Stimulated activated naive CD8-positive, alpha-beta T cell treated with anti-CD3 and anti-CD28 coated beads, Interleukin-15, Interleukin-2, amounts not matched to agents 100 U/mL and 50 U/mL, for 24 hours (primary cell): ENCODE measurements around the gene PIEZO1.
A peak's percentile ranks its signal among the peaks of the same experiment; 100 is the strongest.
"Not testable (repeated sequence)": the region's sequence is repeated elsewhere in the genome, so short reads cannot be mapped to it uniquely, and the experiment has no call there.

Experiments
- ATAC-seq: fragments of 150-1000 bp; cut with Tn5 transposase; one replicate; pipeline ENCODE4 v1.10.0; 2021
- DNase-seq: peaks from one replicate; pipeline ENCODE4 v3.0.0; 2021

Gene PIEZO1

DNA sequence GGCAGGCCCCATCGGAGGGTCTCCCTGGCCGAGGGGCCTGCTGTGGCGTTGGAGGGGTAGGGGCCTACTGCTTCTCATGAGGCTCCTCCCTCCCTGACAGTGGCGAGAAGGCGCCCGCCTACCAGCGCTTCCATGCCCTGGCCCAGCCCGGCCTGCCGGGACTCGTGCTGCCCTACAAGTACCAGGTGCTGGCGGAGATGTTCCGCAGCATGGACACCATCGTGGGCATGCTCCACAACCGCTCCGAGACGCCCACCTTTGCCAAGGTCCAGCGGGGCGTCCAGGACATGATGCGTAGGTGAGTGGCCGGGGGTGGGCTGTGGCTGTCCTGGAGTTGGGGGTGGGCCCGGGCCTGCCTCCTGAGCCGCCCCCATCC, 20.3 kb upstream of the PIEZO1 start:
- no peak for ATAC-seq
- DNase-seq: no peak

DNA sequence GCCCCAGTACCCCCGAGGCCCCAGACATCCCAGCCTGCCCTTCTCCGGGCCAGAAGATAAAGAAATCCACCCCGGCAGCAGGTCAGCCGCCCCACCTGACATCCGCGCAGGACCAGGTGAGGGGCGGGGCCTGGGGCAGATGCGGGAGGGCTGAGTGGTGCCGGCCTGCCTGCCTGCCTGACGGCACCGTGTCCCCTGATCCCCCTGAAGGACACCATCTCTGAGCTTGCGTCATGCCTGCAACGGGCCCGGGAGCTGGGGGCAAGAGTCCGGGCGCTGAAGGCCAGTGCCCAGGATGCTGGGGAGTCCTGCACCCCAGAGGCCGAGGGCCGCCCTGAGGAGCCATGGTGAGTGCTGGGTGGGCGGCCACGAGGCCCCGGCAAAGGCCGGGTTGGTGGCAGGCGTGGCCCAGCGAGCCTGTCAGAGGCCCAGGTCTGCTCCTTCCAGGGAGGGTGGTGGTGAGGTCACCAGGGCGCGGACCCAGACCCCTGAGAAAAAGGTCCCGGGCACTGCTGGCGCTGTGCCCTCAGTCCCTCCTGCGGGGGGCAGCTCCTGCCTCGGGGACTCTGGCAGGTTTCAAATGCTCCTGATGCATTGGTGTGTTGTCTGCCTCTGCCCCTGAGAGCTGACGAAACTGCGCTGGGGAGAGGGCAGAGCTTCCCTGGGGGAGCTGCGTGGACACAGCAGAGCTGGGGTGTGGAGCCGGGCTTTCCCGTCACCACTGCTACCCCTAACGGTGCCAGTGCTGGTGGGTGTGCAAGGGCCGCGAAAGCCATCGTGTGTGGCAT, 19.7 kb upstream of the PIEZO1 start:
- peak; percentile 14 for ATAC-seq
- peak; percentile 60 for DNase-seq

GRCh38 chr16:88804173-88804551, 19.1 kb upstream of the PIEZO1 start:
- no peak for DNase-seq
- ATAC-seq: no peak

- DNase-seq (peak; percentile 90), ATAC-seq (peak; percentile 28)
Measured at GRCh38 chr16:88803264-88803987, 18.4 kb upstream of the PIEZO1 start, which contains the start of gene CDT1. CDT1 (plus strand) TSS chr16:88803789; CDS start chr16:88803832, 43 bp downstream.

- no peak for DNase-seq
- no peak for ATAC-seq
Measured at GRCh38 chr16:88800277-88800592, 15.2 kb upstream of the PIEZO1 start.

DNA sequence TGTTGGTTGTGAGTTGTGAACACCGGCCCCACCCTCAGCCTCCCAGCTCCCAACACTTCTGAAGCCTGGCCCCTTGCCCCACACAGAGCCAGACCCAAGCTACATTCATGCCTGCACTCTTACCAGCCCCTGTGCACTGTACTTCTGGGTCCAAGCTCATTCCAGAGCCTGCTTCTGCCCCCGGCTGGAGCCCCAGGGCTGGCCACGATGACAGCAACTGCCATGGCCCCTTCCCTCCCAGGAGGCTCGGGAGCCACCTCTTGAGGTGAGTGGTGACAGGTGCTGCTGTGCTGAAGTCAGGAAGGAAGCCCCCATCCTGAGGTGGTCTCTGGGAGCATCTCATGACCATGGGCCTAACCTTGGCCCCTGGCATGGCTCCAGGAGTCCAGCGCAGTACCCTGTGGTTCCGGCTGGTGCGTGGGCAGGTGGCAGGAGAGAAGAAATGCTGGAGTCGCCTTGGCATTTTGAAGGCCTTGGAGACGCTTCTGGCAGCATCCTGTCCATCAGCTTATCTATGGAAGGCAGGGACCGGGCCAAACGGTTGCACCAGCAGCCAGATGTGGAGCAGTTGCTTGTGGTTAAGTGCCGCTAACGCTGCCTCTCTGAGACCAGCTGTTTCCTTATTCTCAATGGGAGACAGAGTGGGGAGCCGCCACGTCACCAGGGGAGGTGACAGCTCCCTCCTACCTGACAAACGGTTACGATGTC, 14.7 kb upstream of the PIEZO1 start:
- DNase-seq (no peak), ATAC-seq (no peak)

GRCh38 chr16:88798772-88799455, 13.9 kb upstream of the PIEZO1 start:
- DNase-seq (no peak), ATAC-seq (no peak)

DNA sequence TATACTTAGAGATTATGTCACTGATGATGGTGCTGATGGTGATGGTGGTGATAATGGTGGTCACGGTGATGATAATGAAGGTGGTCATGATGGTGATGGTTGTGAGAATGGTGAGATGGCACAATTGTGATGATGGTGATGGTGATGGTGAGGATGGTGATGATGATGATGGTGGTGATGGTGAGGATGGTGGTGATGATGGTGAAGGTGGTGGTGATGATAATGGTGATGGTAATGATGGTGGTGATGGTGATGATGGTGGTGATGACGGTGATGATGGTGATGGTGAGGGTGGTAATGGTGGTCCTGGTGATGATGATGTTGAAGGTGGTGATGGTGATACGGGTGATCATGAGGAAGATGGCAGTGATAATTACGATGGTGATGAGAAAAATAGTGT, 13.1 kb upstream of the PIEZO1 start:
- ATAC-seq (no peak), DNase-seq (no peak)

GRCh38 chr16:88796278-88796677, 11.3 kb upstream of the PIEZO1 start:
- DNase-seq (no peak), ATAC-seq (no peak)

GRCh38 chr16:88793251-88793954, 8.4 kb upstream of the PIEZO1 start:
- ATAC-seq: no peak

GRCh38 chr16:88792668-88793250, 7.7 kb upstream of the PIEZO1 start:
- no peak for ATAC-seq
- no peak for DNase-seq

More at GRCh38 chr16:88793251-88793954, 8.4 kb upstream of the PIEZO1 start:
- no peak for DNase-seq

DNA sequence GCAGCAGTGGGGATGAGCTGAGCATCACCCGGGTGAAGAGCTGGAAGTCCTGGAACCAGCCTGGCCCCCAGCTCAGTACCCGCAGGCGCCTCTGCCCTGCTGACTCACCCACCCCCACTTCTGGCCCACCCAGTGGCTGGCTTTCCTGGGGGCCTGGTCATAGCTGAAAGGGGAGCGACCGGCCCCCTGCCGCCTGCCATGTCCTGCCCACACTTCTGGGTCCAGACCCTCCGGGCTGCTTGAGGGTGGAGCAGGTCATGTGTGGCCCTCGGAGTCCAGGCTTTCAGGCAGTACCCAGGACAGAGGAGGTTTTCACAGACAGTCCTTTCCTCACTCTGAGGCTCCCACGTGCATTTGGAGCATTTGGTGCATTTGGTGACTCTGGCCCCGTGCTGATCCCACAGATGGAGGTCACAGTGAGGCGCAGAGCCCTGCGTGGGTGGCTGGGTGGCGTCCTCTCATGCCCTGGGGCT, 7.1 kb upstream of the PIEZO1 start:
- peak; percentile 19 for ATAC-seq
- no peak for DNase-seq

- ATAC-seq (peak; percentile 77), DNase-seq (peak; percentile 74)
Measured at GRCh38 chr16:88790312-88791211, 5.5 kb upstream of the PIEZO1 start.

GRCh38 chr16:88789594-88789993, 4.6 kb upstream of the PIEZO1 start:
- DNase-seq: no peak
- no peak for ATAC-seq

DNA sequence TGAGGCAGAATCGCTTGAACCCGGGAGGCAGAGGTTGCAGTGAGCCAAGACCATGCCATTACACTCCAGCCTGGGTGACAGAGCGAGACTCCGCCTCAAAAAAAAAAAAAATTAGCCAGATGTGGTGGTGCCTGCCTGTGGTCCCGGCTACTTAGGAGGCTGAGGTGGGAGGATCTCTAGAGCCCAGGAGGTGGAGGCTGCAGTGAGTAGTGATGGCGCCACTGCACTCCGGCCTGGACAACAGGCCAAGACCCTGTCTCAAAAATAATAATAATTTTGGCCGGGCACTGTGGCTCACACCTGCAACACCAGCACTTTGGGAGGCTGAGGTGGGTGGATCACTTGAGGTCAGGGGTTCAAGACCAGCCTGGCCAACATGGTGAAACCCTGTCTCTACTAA, 3.7 kb upstream of the PIEZO1 start:
- DNase-seq, ATAC-seq: not testable (repeated sequence)

DNA sequence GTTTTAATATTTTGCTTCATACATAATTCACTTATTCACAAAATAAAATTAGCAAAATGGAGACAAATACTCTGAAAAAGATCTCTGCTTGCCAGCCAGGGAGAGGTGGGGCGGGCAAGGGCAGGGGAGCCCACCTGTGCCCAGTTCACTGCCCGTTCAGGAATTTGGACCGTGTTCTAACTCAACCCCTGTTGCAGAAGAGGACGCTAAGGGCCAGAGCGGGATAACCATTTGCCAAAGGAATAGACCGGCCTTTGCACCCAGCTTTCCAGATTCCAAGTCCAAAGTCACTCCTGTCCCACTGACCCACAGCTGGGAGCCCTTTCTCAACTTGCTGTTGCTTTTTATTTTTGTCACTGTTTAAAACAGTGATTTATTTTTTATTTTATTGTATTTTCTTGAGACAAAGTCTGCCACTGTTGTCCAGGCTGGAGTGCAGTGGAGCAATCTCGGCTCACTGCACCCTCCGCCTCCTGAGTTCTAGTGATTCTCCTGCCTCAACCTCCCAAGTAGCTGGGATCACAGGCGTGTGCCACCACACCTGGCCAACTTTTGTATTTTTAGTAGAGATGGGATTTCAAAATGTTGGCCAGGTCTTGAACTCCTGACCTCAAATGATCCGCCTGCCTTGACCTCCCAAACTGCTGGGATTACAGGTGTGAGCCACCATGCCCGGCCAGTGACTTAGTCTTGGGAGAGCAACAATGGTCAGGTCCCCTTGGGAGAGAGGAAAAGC, 2.7 kb upstream of the PIEZO1 start:
- ATAC-seq (no peak), DNase-seq (no peak)

DNA sequence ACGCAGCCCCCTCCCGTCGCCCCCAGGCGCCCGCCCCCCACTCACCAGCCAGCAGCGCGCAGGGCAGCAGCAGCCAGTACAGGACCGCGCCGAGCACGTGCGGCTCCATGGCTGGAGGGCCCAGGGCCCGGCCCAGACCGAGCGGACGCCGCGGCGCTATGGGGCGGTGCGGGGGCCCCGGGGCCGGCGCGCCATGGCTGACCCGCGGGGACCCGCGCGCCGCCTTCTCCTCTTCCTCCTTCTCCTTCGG, 239 bp downstream of the PIEZO1 start:
- no peak for DNase-seq
- ATAC-seq: peak; percentile 5

- ATAC-seq (no peak), DNase-seq (peak; percentile 66)
Measured at GRCh38 chr16:88784074-88784855, 755 bp downstream of the PIEZO1 start.
